Endothelial cell of umbilical vein (primary cell): Measurements from ENCODE around the gene FNIP2.

Experiments used
- CTCF ChIP-seq, 2 donors: IDR thresholded peaks; 1 replicate in 1 of 2; 2 replicates in 1 of 2; pipeline ENCODE4 v1.5.1; 2011; ENCODE audit warnings: low read length in 2 of 2, mild to moderate bottlenecking in 2 of 2, moderate library complexity in 2 of 2, control low read depth in 1 of 2, inconsistent platforms in 1 of 2, low read depth in 1 of 2; ENCODE audit not compliant: insufficient read depth in 1 of 2; ENCODE audit errors: extremely low read depth in 1 of 2
- EZH2 ChIP-seq: IDR thresholded peaks from 2 replicates; pipeline ENCODE4 v1.6.1; 2012; ENCODE audit warnings: borderline replicate concordance, low read depth, mild to moderate bottlenecking, moderate library complexity, low read length, inconsistent platforms; ENCODE audit not compliant: severe bottlenecking
- FOS ChIP-seq: IDR thresholded peaks from 2 replicates; pipeline ENCODE4 v1.6.1; 2011; ENCODE audit warnings: mild to moderate bottlenecking, low read length, moderate library complexity, borderline replicate concordance; ENCODE audit not compliant: insufficient read depth
- POLR2A ChIP-seq: IDR thresholded peaks from 2 replicates; pipeline ENCODE4 v1.6.1; 2012; ENCODE audit warnings: low read depth, mild to moderate bottlenecking, control low read depth, low read length
- POLR2AphosphoS5 ChIP-seq: IDR thresholded peaks from 2 replicates; pipeline ENCODE4 v1.6.1; 2012; ENCODE audit warnings: low read depth, mild to moderate bottlenecking, control low read depth, low read length, moderate library complexity; ENCODE audit not compliant: insufficient read depth

DNA sequence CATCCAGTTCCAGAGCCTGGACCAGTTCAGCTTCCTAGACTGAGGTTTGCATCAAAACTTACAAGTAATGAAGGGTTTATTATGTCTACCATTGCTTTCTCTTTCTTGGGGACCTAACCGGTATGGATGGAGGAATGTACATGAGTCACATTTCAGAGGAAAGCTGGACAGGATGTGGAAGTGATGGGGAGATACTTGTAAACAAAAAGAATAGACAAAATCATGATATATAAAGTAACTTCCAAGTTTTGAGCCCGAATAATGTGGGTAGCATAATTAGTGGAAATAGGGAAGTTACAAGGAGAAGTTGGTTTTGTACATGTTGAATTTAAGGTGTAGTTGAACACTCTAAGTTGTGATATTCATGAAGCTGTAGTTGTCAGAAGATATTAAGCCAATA lies 15.0 kb downstream of the FNIP2 start:
- TF ChIP-seq POLR2A (no peak), CTCF (IDR thresholded peaks at IDR 0.05; ENCODE audit: extremely low read depth in 1 of 2, insufficient read depth in 1 of 2, low read depth in 1 of 2, low read length in 2 of 2) (no peak), POLR2AphosphoS5 (no peak), FOS (peak; percentile 71), EZH2 (no peak)
